B cell (primary cell): Measurements from ENCODE around the gene SERTAD4. TPM values are rescaled to one million over a fixed set of nuclear protein-coding genes. Genes with fewer than 3 reads are reported as not detected.

Experiments used
- ATAC-seq: fragments of 200-7000 bp; cut with Tn5 transposase; one replicate; pipeline ENCODE4 v1.10.0; 2021; ENCODE audit warnings: low read depth, mild to moderate bottlenecking, moderate number of reproducible peaks, moderate library complexity
- CTCF ChIA-PET: fragments of 350-600 bp; sonication (Branson Sonifier 250); formaldehyde crosslinking; loops from one replicate; lab custom pipeline; 2021; ENCODE audit warnings: antibody characterized with exemption, inconsistent platforms; lab: Charles Lee
- POLR2A ChIA-PET: fragments of 350-600 bp; sonication (Branson Sonifier 250); formaldehyde crosslinking; loops from one replicate; lab custom pipeline; 2021; ENCODE audit warnings: antibody characterized with exemption; lab: Charles Lee
- DNase-seq: peaks from one replicate; pipeline ENCODE4 v3.0.0; 2013
- H2AFZ ChIP-seq: 2 replicates; pipeline ENCODE4 v1.6.1; 2012; ENCODE audit warnings: mild to moderate bottlenecking, low read depth, low read length; ENCODE audit not compliant: insufficient read depth, poor library complexity, severe bottlenecking
- H3K27ac ChIP-seq, 2 donors: 1 replicate in 1 of 2; 2 replicates in 1 of 2; pipeline ENCODE4 v1.5.1; 2012 to 2013; ENCODE audit warnings: low read length in 2 of 2, mild to moderate bottlenecking in 2 of 2, moderate library complexity in 1 of 2
- H3K27me3 ChIP-seq, 4 experiments: fragments of 200-600 bp in 1 of 4; sonication (generic) in 1 of 4; replicated peaks in 1 of 4; 1 replicate in 2 of 4; 2 replicates in 2 of 4; pipeline versions ENCODE4 v1.6.1 to v1.7.0; 2013 to 2016; ENCODE audit warnings: low read length in 3 of 4, mild to moderate bottlenecking in 2 of 4, mixed read lengths in 1 of 4, moderate library complexity in 1 of 4; ENCODE audit not compliant: insufficient read depth in 4 of 4, control insufficient read depth in 3 of 4; ENCODE audit errors: control extremely low read depth in 1 of 4
- H3K36me3 ChIP-seq, 2 experiments: replicated peaks in 1 of 2; 1 replicate in 1 of 2; 2 replicates in 1 of 2; pipeline versions ENCODE4 v1.6.1 to v1.7.1; 2013; ENCODE audit warnings: low read length in 1 of 2; ENCODE audit not compliant: insufficient read depth in 2 of 2, control insufficient read depth in 1 of 2; ENCODE audit errors: control extremely low read depth in 1 of 2, extremely low read depth in 1 of 2
- H3K4me1 ChIP-seq, 2 donors: fragments of 200-600 bp in 1 of 2; sonication (generic) in 1 of 2; 1 replicate in 1 of 2; 2 replicates in 1 of 2; pipeline versions ENCODE4 v1.5.1 to v1.6.1; 2013 to 2017; ENCODE audit warnings: low read length in 2 of 2; ENCODE audit not compliant: control insufficient read depth in 2 of 2, insufficient read depth in 2 of 2
- H3K4me2 ChIP-seq: replicated peaks from 2 replicates; pipeline ENCODE3; 2012; ENCODE audit warnings: mild to moderate bottlenecking, low read depth, low read length; ENCODE audit not compliant: poor library complexity, severe bottlenecking
- H3K4me3 ChIP-seq, 5 experiments: fragments of 200-600 bp in 1 of 5; sonication (generic) in 1 of 5; 1 replicate in 3 of 5; 2 replicates in 2 of 5; pipeline versions ENCODE4 v1.5.1 to v1.7.0; 2011 to 2016; ENCODE audit warnings: low read length in 4 of 5, mild to moderate bottlenecking in 4 of 5, low read depth in 2 of 5, control low read depth in 1 of 5, moderate library complexity in 1 of 5; ENCODE audit not compliant: insufficient read depth in 1 of 5; ENCODE audit errors: control extremely low read depth in 1 of 5, extremely low read depth in 1 of 5
- H3K79me2 ChIP-seq: fragments of 200-600 bp; sonication (generic); one replicate; pipeline ENCODE4 v1.6.0; 2016; ENCODE audit warnings: low read length; ENCODE audit not compliant: control insufficient read depth, insufficient read depth
- H3K9ac ChIP-seq: fragments of 200-600 bp; sonication (generic); 2 replicates; pipeline ENCODE4 v1.6.1; 2017; ENCODE audit warnings: mild to moderate bottlenecking, low read length, moderate library complexity
- H3K9me3 ChIP-seq, 3 donors: one replicate each; pipeline versions ENCODE4 v1.6.1 to v1.7.1; 2013; ENCODE audit warnings: low read length in 2 of 3; ENCODE audit not compliant: control insufficient read depth in 2 of 3, insufficient read depth in 1 of 3; ENCODE audit errors: control extremely low read depth in 1 of 3
- H4K20me1 ChIP-seq: 2 replicates; pipeline ENCODE4 v1.6.0; 2012; ENCODE audit warnings: mild to moderate bottlenecking, low read length; ENCODE audit not compliant: insufficient read depth, control insufficient read depth, poor library complexity, severe bottlenecking
- H3K27ac Mint-ChIP-seq: one replicate; pipeline ENCODE4 v1.8.0; 2021; ENCODE audit warnings: mixed read lengths
- H3K27me3 Mint-ChIP-seq: one replicate; pipeline ENCODE4 v1.8.0; 2021; ENCODE audit warnings: mixed read lengths
- H3K4me1 Mint-ChIP-seq: one replicate; pipeline ENCODE4 v1.8.0; 2021; ENCODE audit warnings: mixed read lengths
- H3K4me3 Mint-ChIP-seq: one replicate; pipeline ENCODE4 v1.8.0; 2021; ENCODE audit warnings: mixed read lengths
- H3K9me3 Mint-ChIP-seq: one replicate; pipeline ENCODE4 v1.8.0; 2022; ENCODE audit warnings: mixed read lengths; ENCODE audit not compliant: insufficient read depth
- CTCF ChIP-seq: fragments of 200-600 bp; IDR thresholded peaks from one replicate; pipeline ENCODE4 v1.8.0; 2022; ENCODE audit warnings: antibody characterized with exemption, mild to moderate bottlenecking
- EZH2 ChIP-seq: IDR thresholded peaks from 2 replicates; pipeline ENCODE4 v1.6.1; 2012; ENCODE audit warnings: borderline replicate concordance, low read depth, mild to moderate bottlenecking, moderate library complexity, low read length; ENCODE audit not compliant: insufficient read depth, poor library complexity, severe bottlenecking
- WGBS: methylation state at CpG from one replicate; pipeline ENCODE4 v1.1.5; 2013; ENCODE audit warnings: missing lambda C conversion rate; ENCODE audit not compliant: insufficient coverage; 5-methylcytosine and 5-hydroxymethylcytosine counted together
- intact Hi-C: fragments of 100-400 bp; cut with micrococcal nuclease; formaldehyde crosslinking; loops from one replicate; pipeline ENCODE4 v1.10.0; 2022
- polyA plus RNA-seq: library from polyadenylated mRNA; depleted of rRNA; stranded (reverse); fragments of >200 nt; gene quantifications from 2 replicates; pipeline ENCODE4 v1.2.3, GENCODE V29; 2012
- total RNA-seq, 2 donors: library from RNA; stranded (reverse); fragments of 120-200 nt in 1 of 2; gene quantifications; 1 replicate in 1 of 2; 2 replicates in 1 of 2; pipeline versions ENCODE4 v1.2.3 to v1.2.4, GENCODE V29; 2013 to 2022

SERTAD4 gene
- total and polyA plus RNA-seq, 2 donors (not counting 1 experiment from before 2014, with no cell fraction given): not detected

DNA sequence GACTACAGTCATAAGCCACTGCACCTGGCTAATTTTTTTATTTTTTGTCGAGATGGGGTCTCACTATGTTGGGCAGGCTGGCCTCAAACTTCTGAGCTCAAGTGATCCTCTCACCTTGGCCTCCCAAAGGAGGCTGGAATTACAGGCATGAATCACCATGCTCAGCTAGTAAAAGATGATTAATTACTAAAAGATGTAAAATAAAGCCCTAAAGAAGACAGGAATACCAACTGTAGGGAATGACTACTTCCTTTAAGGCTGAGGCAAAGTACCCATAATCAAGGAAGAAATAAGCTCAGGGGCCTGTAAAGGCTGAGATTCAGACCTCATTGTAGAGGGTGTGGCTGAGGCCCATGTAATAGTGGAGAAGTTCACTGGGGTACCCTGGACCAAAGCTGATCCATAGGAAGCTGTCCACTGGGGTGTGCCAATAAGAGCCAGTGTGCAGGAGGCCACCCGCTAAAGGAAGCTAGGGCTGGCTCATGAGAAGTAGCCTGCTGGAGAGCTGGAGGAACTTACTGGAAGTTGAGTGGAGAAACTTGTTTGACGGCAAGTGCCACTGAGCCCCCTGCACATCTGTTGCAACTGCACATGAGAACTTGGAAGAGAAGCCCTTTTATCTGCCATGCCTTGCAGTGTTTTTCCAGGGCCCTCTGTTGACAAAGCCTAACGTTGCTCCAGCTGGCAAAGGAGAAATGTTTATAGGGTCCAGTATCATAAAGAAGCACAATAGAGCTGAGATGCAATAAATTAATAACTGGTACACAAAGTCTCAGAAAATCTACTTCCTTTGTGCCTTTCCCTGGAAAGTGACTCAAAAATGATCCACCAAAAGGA is 17.8 kb upstream of the SERTAD4 start:
- Histone ChIP-seq H3K9me3 (no peaks in the 10 kb centered on the region), H3K27me3 (no peaks in the 10 kb centered on the region), H3K27ac (no peak overlapping the region), H2AFZ (no peak overlapping the region), H3K4me3 (no peak overlapping the region), H3K4me2 (no peak overlapping the region), H3K36me3 (no peaks in the 10 kb centered on the region), H3K4me1 (no peaks in the 10 kb centered on the region), H4K20me1 (no peaks in the 10 kb centered on the region), H3K9ac (no peak overlapping the region), H3K79me2 (no peaks in the 10 kb centered on the region)
- Mint-ChIP-seq H3K27me3 (peaks cover 26% of the 10 kb centered on the region), H3K9me3 (no peaks in the 10 kb centered on the region), H3K4me3 (no peak overlapping the region), H3K4me1 (no peaks in the 10 kb centered on the region), H3K27ac (no peak overlapping the region)
- DNase-seq (no peak), ATAC-seq (no peak)
- WGBS: 90% methylated on average over 3 of the region's 4 CpGs
- intact Hi-C loops: no loop called here
- POLR2A ChIA-PET: no interaction called here
- CTCF ChIA-PET: no interaction called here
- TF ChIP-seq CTCF: no peak

DNA sequence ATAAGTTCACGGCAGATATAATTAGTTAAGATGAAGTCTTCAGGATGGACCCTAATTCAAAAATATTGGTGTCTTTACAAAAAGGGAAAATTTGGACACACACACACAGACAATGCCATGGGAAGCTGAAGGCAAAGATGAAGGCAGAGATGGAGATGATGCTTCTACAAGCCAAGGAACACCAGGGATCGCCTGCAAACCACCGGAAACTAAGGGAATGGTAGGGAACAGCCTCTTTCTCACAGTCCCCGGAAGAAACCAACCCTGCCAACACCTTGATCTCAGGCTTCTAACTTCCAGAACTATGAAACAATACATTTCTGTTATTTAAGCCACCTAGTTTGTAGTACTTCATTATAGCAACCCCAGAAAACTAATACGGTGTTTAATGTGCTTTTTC is 15.1 kb upstream of the SERTAD4 start:
- H3K9ac ChIP-seq: no peak overlapping the region
- Mint-ChIP-seq H3K9me3 (no peaks in the 10 kb centered on the region), H3K4me3 (no peak overlapping the region), H3K27ac (no peak overlapping the region), H3K27me3 (peaks cover 35% of the 10 kb centered on the region), H3K4me1 (no peaks in the 10 kb centered on the region)
- H3K4me2 ChIP-seq: no peak overlapping the region
- H3K27me3 ChIP-seq: peaks cover 0 to 4% (median 0%) of the 10 kb centered on the region in 4 experiments
- H3K9me3 ChIP-seq: no peaks in the 10 kb centered on the region
- intact Hi-C loops: no loop called here
- no peaks in the 10 kb centered on the region for H4K20me1 ChIP-seq
- ChIA-PET CTCF (no interaction called here), POLR2A (no interaction called here)
- no peaks in the 10 kb centered on the region for H3K79me2 ChIP-seq
- 90% methylated on average over 2 of the region's 5 CpGs for WGBS
- TF ChIP-seq CTCF: no peak
- TF ChIP-seq EZH2: no peak
- H3K36me3 ChIP-seq: no peaks in the 10 kb centered on the region
- H3K27ac ChIP-seq: no peak overlapping the region
- H2AFZ ChIP-seq: no peak overlapping the region
- no peak overlapping the region for H3K4me3 ChIP-seq
- no peak for DNase-seq
- no peaks in the 10 kb centered on the region for H3K4me1 ChIP-seq
- ATAC-seq: no peak
